Activated CD4-positive, alpha-beta T cell treated with anti-CD3 and anti-CD28 coated beads, Interleukin-2, amount 50 U/mL, for 24 hours (primary cell): Measurements from ENCODE around the gene NCR1.
"Not testable (repeated sequence)": the region's sequence is repeated elsewhere in the genome, so short reads cannot be mapped to it uniquely, and the experiment has no call there.

ENCODE experiments used
- DNase-seq, 2 donors: peaks; one replicate each; pipeline ENCODE4 v3.0.0-alpha.2; 2020; ENCODE audit warnings: low read depth in 1 of 2, low spot score in 1 of 2

Gene NCR1

DNA sequence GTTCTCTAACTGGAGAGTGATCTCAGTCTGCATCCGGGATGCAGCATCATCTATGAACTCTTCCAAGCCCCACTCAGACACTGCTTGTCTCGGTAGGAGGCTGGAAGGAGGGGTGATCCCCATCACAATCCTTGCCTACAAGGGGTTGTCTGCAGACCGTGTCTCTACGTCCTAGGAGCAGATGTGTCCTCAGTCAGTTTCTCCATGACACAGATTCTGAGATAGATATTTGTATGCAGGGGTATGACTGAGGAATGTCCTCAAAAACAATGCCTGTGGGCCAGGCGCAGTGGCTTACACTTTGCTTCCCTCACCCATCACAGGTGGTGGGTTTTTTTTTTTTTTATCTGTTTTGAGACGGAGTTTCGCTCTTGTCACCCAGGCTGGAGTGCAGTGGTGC, 871 bp downstream of the NCR1 start:
- no peak for DNase-seq

DNA sequence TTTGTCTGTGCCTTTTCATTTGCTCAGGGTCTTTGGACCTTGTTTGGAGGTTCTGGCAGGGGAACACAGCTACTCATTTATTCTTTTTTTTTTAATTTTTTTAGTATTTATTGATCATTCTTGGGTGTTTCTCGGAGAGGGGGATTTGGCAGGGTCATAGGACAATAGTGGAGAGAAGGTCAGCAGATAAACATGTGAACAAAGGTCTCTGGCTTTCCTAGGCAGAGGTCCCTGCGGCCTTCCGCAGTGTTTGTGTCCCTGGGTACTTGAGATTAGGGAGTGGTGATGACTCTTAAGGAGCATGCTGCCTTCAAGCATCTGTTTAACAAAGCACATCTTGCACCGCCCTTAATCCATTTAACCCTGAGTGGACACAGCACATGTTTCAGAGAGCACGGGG, 2.0 kb downstream of the NCR1 start:
- not testable (repeated sequence) for DNase-seq

DNA sequence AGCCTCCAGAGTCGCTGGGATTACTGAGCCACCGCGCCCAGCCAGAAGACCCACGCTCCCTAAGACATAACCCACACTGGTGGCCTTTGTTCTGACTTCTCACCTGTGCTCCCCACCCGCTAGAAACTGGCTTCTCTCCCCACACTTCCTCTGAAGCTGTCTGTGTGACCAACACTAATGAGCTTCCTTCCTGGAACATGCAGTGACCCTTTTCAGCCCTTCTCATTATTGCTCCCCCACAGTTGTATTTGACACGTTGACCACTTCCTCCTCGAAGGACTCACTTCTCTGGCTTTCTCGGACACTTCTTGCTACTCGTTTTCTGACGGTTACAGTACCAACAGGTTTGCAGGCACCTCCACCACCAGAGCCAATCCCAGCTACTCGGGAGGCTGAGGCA, 10.9 kb downstream of the NCR1 start:
- no peak for DNase-seq

DNA sequence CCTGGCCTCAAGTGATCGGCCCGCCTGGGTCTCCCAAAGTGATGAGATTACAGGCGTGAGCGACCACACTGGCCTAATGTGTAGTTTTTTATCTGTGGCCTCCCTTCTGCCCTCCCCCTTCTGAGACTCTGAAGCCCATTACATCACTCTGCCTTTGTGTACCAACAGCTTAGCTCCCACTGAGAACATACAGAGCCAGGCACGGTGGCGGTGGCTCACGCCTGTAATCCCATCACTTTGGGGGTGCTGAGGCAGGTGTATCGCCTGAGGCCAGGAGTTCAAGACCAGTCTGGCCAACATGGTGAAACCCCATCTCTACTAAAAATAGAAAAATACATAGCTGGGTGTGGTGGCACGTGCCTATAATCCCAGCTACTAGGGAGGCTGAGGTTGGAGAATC, 12.6 kb downstream of the NCR1 start:
- DNase-seq: no peak

DNA sequence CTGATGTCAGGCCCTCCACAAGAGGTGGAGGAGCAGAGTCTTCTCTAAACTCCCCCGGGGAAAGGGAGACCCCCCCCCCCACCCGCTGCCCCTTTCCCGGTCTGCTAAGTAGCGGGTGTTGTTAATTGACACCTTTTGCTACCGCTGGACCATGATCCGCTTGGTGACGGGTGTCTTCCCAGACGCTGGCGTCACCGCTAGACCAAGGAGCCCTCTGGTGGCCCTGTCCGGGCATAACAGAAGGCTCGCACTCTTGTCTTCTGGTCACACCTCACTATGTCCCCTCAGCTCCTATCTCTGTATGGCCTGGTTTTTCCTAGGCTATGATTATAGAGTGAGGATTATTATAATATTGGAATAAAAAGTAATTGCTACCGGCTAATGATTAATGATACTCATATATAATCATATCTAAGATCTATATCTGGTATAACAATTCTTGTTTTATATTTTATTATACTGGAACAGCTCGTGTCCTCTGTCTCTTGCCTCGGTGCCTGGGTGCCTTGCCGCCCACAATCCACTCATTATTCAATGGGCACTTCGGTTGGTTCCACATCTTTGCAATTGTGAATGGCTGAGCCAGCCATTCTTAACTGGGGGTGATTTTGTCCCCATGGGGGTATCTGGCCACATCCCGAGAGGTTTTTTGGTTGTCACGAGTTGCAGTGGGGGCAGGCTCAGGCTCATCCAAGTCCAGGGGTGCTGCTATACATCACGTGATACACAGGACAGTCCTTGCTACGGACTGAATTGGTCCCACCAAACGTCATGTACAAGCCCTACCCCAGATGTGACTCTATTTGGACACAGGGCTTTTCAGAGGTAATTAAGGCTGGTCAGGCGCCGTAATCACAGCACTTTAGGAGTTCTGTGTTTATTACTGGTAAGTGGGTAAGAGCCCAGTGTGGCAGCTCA, 14.0 kb downstream of the NCR1 start:
- not testable (repeated sequence) for DNase-seq

DNA sequence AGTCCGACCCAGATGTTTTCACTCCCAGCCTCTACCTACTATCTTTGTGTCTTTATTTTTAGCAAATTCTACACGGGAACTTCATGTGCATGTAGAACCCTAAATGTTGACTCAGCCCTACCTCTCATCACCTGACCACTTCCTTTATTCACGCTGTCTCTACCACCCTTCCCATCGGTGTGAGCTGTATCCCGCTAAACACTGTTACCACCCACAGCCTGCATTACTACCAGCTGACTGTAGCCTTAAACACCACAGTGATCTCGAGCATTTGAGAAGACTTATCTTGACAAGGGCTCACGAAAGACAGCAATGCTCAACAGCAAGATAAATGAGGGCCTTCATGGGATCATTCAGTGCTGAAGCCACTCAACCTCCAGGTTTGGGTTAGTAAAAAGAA, 15.1 kb downstream of the NCR1 start:
- DNase-seq: no peak

DNA sequence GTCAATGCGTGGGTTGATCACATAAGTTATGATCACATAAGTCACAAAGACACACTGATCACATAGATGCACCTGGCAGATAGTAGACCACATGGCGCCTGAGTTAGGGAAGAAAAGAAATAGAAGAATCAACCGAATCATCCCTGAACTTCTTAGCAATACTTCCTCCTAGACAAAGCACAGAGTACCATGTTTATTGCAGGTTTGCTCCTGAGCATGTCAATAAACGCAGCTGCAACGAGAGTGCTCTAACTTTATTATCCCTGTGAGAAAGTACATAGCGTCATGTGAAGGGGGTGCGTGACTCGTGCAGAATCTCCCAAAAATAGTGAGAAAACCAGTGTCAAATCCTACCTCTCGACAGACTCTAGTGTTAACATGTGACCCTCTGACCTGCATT, 17.3 kb downstream of the NCR1 start:
- no peak for DNase-seq

DNA sequence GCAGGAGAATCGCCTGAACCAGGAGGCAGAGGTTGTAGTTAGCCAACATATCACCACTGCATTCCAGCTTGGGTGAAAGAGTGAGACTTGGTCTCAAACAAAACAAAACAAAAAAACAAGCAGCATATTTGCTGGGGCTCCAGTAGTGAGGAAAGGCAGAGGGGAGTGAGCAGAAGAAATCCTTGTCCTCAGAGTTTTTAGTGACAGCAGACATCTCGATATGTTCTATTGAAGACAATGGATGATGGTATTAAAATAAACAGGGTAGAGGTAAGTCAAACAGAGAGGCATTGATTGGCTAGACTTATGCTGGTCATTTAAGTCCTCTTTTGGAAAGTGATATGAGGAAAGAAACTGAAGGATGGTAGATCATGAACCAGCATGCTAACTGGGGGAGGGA, 22.4 kb downstream of the NCR1 start:
- no peak for DNase-seq

DNA sequence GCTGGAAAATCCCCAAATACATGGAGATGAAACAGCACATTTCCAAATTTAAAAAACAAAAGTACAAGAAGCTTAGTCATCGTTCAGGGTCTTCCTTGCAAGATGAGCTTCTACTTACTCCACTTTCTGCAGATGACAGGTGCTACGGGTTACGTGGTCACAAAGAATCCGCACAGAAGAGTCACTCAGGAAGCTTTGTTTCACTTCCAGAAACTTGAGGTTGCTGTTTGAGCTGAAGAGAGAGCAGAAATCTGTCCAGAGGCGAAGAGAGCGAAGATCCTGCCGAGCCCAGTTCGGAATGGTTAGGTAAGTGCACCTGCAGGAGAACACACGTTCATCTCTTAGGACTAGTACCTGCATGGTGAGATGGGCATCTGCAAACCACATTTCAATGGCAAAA, 32.0 kb downstream of the NCR1 start:
- DNase-seq: no peak

DNA sequence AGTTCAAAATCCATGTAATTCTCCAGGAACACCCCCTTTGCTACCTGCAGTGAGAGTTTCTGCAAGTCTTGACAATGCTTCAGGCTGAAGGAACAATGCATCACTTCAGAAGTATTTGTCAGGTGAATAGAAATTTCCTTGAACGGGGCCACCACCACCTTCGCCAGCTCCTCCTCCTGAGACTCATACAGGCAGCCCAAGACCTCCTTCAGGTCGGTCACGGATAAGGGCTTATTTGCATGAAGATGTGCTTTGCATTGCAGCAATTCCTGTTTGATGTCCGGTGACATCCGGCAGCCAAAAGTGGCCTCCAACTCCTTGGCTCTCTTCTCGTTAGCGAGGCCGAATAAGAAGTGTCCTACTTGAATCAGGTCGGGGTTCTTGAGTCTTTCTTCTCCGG, 33.0 kb downstream of the NCR1 start:
- no peak for DNase-seq

DNA sequence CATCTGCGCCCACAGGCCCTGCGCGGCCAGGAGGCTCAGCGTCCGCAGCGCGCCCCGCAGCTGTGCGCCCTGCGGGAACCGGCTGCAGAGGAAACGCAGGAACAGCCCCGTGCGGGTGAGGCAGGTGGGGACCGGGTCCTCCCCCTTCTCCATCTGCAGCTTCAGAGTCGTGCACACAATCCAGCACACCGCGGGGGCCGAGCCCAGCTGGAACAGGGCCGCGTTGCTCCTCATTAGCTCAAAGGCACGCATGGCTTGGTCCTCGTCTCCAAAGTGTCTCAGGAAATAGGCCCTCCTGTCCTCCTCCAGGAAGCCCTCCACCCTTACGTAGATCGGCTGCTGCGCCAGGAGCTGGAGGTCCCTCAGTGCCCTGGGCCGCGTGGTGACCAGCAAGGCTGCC, 33.6 kb downstream of the NCR1 start:
- DNase-seq: not testable (repeated sequence)

DNA sequence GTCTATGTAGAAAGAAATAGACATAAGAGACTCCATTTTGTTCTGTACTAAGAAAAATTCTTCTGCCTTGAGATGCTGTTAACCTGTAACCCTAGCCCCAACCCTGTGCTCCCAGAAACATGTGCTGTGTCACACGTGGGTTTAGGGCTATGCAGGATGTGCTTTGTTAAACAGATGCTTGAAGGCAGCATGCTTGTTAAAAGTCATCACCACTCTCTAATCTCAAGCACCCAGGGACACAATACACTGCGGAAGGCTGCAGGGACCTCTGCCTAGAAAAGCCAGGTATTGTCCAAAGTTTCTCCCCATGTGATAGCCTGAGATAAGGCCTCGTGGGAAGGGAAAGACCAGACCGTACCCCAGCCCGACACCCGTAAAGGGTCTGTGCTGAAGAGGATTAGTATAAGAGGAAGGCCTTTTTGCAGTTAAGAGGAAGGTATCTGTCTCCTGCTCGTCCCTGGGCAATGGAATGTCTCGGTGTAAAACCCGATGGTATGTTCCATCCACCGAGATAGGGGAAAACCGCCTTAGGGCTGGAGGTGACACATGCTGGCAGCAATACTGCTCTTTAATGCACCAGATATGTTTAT, 37.9 kb downstream of the NCR1 start:
- DNase-seq: not testable (repeated sequence)

DNA sequence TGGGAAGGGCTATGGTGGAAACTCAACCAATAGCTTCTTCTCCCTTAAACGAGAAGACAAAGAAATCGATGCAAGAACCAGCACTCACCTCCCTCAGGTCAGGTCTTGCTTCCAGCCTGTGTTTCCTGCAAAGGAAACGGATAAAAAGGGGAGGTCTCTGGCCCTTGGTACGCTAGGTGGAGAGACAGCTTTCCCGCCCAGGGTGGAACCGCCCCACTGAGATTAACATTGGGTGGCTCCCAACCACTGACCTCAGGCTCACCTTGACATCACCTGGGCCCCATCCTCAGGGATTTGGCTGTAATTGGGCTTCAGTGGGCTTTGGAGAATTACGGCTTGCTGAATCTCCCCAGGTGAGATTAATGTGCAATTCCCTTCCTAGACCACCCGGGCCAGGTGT, 41.4 kb downstream of the NCR1 start, which contains the start of gene NLRP7:
NLRP7 (minus strand) TSS at position 150 of the 400 bp plus-strand sequence.
- no peak for DNase-seq

DNA sequence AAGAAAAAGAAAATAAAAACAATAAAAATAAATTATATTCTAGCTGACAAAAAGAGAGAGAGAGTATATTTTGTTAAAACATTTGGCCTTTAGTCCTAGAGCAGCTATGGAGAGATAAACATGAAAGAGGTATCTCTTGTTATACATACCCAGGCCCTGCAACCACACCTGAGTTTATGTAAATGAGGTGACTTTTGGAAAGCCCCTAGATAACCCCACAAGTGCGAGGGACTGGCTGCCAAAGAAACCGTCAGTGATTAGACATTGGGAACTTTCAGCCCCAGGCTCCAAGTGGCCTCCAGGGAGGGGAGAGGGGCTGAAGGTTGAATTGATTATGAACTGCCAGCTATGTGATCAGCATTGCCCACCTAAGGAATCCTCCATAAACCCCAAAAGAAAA, 43.5 kb downstream of the NCR1 start:
- no peak for DNase-seq

DNA sequence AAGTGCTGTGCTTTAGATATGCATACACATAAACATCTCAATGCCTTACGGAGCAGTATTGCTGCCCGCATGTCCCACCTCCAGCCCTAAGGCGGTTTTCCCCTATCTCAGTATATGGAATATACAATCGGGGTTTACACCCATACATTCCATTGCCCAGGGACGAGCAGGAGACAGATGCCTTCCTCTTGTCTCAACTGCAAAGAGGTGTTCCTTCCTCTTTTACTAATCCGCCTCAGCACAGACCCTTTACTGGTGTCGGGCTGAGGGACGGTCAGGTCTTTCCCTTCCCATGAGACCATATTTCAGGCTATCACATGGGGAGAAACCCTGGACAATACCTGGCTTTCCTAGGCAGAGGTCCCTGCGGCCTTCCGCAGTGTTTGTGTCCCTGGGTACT, 44.6 kb downstream of the NCR1 start:
- DNase-seq: not testable (repeated sequence)

DNA sequence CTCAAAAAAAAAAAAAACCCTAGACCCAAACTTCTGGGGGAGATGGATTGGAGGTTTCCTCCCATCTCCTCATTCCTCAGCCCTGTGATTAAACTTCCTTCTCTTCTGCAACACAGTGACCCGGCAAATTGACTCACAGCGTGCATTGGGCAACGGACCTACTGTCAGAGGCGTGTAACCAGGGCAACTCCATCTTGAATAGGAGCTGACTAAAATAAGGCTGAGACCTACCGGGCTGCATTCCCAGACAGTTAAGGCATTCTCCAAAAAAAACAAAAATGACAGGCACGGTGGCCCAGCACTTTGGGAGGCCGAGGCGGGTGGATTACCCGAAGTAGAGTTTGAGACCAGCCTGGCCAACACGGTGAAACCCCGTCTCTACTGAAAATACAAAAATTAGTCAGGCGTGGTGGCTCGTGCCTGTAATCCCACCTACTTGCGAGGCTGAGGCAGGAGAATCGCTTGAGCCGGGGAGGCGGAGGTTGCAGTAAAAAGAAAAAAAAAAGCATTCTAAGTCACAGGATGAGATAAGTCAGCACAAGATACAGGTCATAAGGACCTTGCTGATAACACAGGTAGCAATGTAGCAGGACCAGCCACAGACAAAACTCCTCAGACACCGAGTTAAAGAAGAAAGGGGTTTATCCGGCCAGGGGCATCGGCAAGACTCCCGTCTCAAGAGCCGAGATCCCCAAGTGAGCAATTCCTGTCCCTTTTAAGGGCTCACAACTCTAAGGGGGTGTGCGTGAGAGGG, 46.8 kb downstream of the NCR1 start:
- DNase-seq: no peak

DNA sequence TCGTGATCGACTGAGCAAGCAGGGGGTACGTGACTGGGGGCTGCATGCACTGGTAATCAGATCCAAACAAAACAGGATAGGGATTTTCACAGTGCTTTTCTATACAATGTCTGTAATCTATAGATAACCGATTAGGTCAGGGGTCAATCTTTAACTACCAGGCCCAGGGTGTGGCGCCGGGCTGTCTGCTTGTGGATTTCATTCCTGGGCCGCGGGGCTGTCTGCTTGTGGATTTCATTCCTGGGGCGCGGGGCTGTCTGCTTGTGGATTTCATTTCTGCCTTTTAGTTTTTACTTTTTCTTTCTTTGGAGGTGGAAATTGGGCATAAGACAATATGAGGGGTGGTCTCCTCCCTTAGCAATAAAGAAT, 47.4 kb downstream of the NCR1 start:
- not testable (repeated sequence) for DNase-seq

DNA sequence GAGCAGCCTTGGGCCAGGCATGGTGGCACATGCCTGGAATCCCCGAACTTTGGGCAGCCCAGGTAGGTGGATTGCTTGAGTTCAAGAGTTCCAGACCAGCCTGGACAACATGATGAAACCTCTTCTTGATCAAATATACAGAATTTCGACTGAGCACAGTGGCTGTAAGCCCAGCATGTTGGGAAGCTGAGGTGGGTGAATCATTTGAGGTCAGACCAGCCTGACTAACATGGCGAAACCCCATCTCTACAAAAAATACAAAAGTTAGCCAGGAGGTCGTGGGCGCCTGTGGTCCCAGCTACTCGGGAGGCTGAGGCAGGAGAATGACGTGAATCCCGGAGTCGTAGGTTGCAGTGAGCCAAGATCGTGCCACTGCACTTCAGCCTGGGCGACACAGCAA, 49.4 kb downstream of the NCR1 start:
- DNase-seq: no peak

DNA sequence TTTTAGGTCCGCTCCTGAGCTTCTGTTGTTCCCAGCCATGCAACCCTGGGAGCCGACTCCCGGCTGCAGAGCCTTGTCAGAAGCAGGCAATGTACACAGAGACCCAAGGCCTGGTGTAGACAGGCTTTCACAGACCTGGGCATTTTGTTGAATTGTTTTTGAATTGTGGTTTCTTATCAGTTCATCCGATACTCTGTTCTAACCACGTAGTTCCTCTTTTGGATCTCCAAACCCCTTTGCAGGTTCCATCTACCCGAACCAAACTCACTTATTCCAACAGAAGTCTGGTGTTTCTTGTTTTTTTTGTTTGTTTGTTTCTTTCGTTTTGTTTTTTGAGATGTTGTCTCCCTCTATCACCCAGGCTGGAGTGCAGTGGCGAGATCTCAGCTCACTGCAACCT, 53.9 kb downstream of the NCR1 start:
- no peak for DNase-seq
